H54 (cell line): ENCODE results near the gene ALKBH6.

Experiments used
- DNase-seq: peaks from one replicate; pipeline ENCODE4 v3.0.0; 2011; ENCODE audit warnings: low spot score, mixed read lengths; ENCODE audit not compliant: insufficient read length
- FAIRE-seq: peaks from 3 replicates; lab custom pipeline; 2011; peaks lifted over from hg19 to GRCh38; lab: Jason Lieb, UNC
- POLR2A ChIP-seq: IDR thresholded peaks from 2 replicates; pipeline ENCODE4 v1.6.1; 2011; ENCODE audit warnings: low read depth, mild to moderate bottlenecking, low read length

The ALKBH6 gene

GRCh38 chr19:35978271-35978670 is 35.7 kb downstream of the ALKBH6 start:
- DNase-seq: no peak
- FAIRE-seq: no peak
- TF ChIP-seq POLR2A: no peak

GRCh38 chr19:35977446-35978222 is 36.4 kb downstream of the ALKBH6 start:
- DNase-seq (no peak), FAIRE-seq (no peak)
- TF ChIP-seq POLR2A: no peak

GRCh38 chr19:35975608-35976214 is 38.3 kb downstream of the ALKBH6 start:
- TF ChIP-seq POLR2A: no peak
- FAIRE-seq (no peak), DNase-seq (peak; percentile 50)

DNA sequence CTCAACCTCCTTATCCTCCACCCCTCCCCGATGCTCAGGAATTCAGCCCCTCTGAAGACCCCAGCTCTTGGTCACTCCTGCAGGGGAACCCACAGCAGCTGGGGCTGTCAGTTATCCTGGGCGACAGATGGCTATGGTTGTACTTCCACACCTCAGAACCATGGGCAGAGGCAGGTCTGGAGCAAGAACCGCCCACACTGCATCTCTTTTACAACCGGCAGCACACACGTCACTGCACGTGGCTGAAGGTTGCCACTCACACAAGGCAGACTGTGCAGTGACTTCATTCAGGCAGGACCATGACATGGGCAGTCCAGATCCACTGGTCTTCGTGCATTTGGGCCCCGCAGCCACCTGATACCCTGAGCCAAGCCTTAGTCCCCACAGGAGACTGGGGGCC is 40.5 kb downstream of the ALKBH6 start:
- TF ChIP-seq POLR2A: no peak
- FAIRE-seq (no peak), DNase-seq (no peak)

GRCh38 chr19:35966771-35967170 is 47.2 kb downstream of the ALKBH6 start:
- no peak for TF ChIP-seq POLR2A
- DNase-seq (no peak), FAIRE-seq (no peak)

- FAIRE-seq (no peak), DNase-seq (no peak)
- no peak for TF ChIP-seq POLR2A
Observed at GRCh38 chr19:35963514-35963913, 50.5 kb downstream of the ALKBH6 start.

DNA sequence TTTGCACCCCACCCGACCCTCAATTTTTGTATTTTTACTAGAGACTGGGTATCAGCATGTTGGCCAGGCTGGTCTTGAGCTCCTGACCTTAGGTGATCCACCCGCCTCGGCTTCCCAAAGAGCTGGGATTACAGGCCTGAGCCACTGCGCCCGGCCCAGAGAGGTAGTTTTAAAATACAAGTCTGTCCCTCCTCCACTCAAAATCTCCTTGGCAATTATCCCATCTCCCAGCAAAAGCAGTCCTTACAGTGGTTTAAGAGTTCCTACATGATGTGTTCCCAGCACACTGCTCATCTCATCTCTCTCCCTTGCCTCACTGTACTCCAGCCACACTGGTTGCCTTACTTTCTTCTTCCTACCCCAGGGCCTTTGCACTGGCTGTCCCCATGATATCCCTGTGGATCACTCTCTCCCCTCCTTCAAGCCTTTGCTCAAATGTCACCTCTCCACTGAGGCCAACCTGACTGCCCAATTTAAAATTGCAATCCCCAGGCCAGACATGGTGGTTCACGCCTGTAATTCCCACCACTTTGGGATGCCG is 53.5 kb downstream of the ALKBH6 start:
- FAIRE-seq (no peak), DNase-seq (no peak)
- TF ChIP-seq POLR2A: no peak

DNA sequence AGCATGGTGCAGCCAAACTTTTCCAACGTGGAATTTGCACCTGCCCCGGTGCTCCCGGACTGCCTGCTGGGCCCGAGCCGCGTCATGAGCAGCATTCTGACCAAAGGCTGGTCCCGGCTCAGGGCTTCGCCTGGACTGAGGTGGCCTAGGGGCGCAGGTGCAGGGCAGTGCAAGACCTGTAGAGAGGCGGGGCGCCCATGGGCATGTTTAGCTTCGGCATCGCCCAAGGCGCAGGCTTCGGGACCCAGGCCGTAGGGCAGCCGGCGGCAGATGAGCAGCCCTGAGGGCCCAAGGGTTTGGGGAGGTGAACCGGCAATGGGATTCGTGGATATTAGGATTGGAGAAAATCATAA is 54.1 kb downstream of the ALKBH6 start:
- no peak for DNase-seq
- TF ChIP-seq POLR2A: no peak
- FAIRE-seq: no peak
